ENCODE data around the gene TLR1. TPM values are rescaled to one million over a fixed set of nuclear protein-coding genes. Genes with fewer than 3 reads are reported as not detected.
"Not testable (repeated sequence)": the region's sequence is repeated elsewhere in the genome, so short reads cannot be mapped to it uniquely, and the experiment has no call there.

The TLR1 gene
- polyA plus RNA-seq, 1 experiment = 0.93 TPM

DNA sequence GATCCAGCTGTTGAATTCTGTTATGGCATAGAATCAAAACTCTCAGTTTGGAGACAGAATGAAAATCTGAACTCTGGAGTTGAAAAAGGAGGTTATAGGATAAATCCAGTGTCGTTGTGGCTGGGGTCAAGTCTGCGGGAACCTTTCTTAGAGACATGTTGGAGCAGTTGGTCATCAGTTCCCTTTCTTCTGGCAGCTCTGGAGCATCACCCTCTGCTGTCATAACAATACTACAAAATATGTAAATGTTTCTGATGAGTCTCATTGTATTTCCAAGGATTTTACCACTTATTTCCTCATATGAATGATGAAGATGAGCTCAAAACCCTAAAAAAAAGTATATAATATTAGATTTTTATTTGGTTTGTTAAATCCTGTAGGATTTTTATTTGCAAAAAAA is 29.3 kb downstream of the TLR1 start:
- no peak for DNase-seq (ENCODE audit: low read depth, low spot score)
- H3K27me3 ChIP-seq (ENCODE audit: control insufficient read depth, insufficient read depth, low read length) = peaks cover 6% of the 10 kb centered on the region
- ChIA-PET CTCF (interaction anchor here (2.9 kb wide), 1 partner anchor 16 kb away, joined by 10 read pairs; no protein-coding TSS in a partner anchor), POLR2A (no interaction called here)
- H3K27ac ChIP-seq (ENCODE audit: low read depth, low read length) = no peak overlapping the region
- no peaks in the 10 kb centered on the region for H3K9me3 ChIP-seq (ENCODE audit: control insufficient read depth, insufficient read depth, low read length)
- no peak for TF ChIP-seq CTCF (IDR thresholded peaks at IDR 0.05; ENCODE audit: low read depth, low read length)
- H3K4me3 ChIP-seq (ENCODE audit: low read depth, low read length) = no peak overlapping the region

GRCh38 chr4:38774181-38774955 is 30.2 kb downstream of the TLR1 start:
- peaks cover 2% of the 10 kb centered on the region for H3K27me3 ChIP-seq (ENCODE audit: control insufficient read depth, insufficient read depth, low read length)
- ChIA-PET POLR2A (no interaction called here), CTCF (no interaction called here)
- no peak for DNase-seq (ENCODE audit: low read depth, low spot score)
- H3K4me3 ChIP-seq (ENCODE audit: low read depth, low read length) = no peak overlapping the region
- no peak for TF ChIP-seq CTCF (IDR thresholded peaks at IDR 0.05; ENCODE audit: low read depth, low read length)
- no peak overlapping the region for H3K27ac ChIP-seq (ENCODE audit: low read depth, low read length)
- H3K9me3 ChIP-seq (ENCODE audit: control insufficient read depth, insufficient read depth, low read length) = no peaks in the 10 kb centered on the region

DNA sequence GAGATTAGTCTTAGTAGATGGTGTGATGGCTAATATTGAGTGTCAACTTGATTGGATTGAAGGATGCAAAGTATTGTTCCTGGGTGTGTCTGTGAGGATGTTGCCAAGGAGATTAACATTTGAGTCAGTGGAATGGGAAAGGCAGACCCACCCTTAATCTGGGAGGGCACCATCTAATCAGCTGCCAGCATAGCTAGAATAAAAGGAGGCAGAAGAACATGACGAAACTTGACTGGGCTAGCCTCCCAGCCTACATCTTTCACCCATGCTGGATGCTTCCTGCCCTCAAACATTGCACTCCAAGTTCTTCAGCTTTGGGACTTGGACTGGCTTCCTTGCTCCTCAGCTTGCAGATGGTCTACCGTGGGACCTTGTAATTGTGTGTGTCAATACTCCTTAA is 34.3 kb downstream of the TLR1 start:
- DNase-seq (ENCODE audit: low read depth, low spot score); H3K4me3 ChIP-seq (ENCODE audit: low read depth, low read length); H3K9me3 ChIP-seq (ENCODE audit: control insufficient read depth, insufficient read depth, low read length); H3K27ac ChIP-seq (ENCODE audit: low read depth, low read length); H3K27me3 ChIP-seq (ENCODE audit: control insufficient read depth, insufficient read depth, low read length): not testable (repeated sequence)
- CTCF ChIA-PET = interaction anchor here (0.6 to 5.9 kb wide), 6 partner anchors 10 to 413 kb away, joined by 3 to 36 read pairs (median 4); partner anchors contain the start of gene TLR10
- POLR2A ChIA-PET = interaction anchor here (0.6 kb wide), 2 partner anchors 10 to 834 kb away, joined by 3 to 4 read pairs; no protein-coding TSS in a partner anchor

DNA sequence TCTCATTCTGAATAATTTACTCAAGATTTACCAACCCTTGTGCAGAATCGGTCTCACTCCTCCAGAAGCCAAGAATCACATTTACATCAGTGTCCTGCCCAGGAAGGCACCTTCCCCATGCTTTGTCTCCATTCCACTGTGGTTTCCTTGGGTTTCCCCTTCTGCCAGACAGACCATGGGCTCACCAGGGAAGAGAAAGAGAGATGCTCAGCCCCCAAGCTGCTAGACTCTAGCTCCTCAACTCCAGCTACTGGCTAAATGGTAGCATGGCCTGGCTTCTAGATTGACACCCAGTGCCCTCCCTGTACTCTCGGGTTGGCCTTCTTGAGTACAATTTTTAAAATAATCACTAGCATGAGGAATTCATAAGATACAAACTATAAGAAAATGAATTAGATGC is 34.7 kb downstream of the TLR1 start:
- CTCF ChIA-PET = interaction anchor here (0.6 to 5.9 kb wide), 6 partner anchors 10 to 413 kb away, joined by 3 to 36 read pairs (median 4); partner anchors contain the start of genes TLR1 and TLR10

GRCh38 chr4:38769441-38769840 is 35.1 kb downstream of the TLR1 start:
- Histone ChIP-seq H3K27me3 (ENCODE audit: control insufficient read depth, insufficient read depth, low read length) (peaks cover 4% of the 10 kb centered on the region), H3K9me3 (ENCODE audit: control insufficient read depth, insufficient read depth, low read length) (peaks cover 3% of the 10 kb centered on the region; the same call in 1 of the 2 replicates), H3K27ac (ENCODE audit: low read depth, low read length) (no peak overlapping the region), H3K4me3 (ENCODE audit: low read depth, low read length) (no peak overlapping the region)
- POLR2A ChIA-PET = no interaction called here
- CTCF ChIA-PET = interaction anchor here (1.5 to 5.9 kb wide), 4 partner anchors 9 to 366 kb away, joined by 3 to 36 read pairs (median 20); partner anchors contain the start of genes TLR1 and TLR10
- no peak for TF ChIP-seq CTCF (IDR thresholded peaks at IDR 0.05; ENCODE audit: low read depth, low read length)
- DNase-seq (ENCODE audit: low read depth, low spot score) = no peak

More for the DNA sequence above, 34.7 kb downstream of the TLR1 start:
- Histone ChIP-seq H3K27ac (ENCODE audit: low read depth, low read length) (no peak overlapping the region), H3K9me3 (ENCODE audit: control insufficient read depth, insufficient read depth, low read length) (peaks cover 3% of the 10 kb centered on the region; the same call in 1 of the 2 replicates), H3K27me3 (ENCODE audit: control insufficient read depth, insufficient read depth, low read length) (peaks cover 4% of the 10 kb centered on the region), H3K4me3 (ENCODE audit: low read depth, low read length) (no peak overlapping the region)
- POLR2A ChIA-PET = interaction anchor here (0.6 kb wide), 1 partner anchor 10 kb away, joined by 3 read pairs; no protein-coding TSS in a partner anchor
- DNase-seq (ENCODE audit: low read depth, low spot score) = no peak
- TF ChIP-seq CTCF (IDR thresholded peaks at IDR 0.05; ENCODE audit: low read depth, low read length) = no peak
